H9 (cell line): Measurements from ENCODE around the gene C1orf116. TPM values are rescaled to one million over a fixed set of nuclear protein-coding genes. Genes with fewer than 3 reads are reported as not detected.

Source experiments
- DNase-seq: peaks from one replicate; pipeline ENCODE4 v3.0.0-alpha.2; 2017
- H2AFZ ChIP-seq: one replicate; pipeline ENCODE4 v1.6.1; 2013; ENCODE audit warnings: mild to moderate bottlenecking, low read length, control low read depth, moderate library complexity
- H2AK5ac ChIP-seq: 2 replicates; pipeline ENCODE4 v1.6.1; 2013; ENCODE audit warnings: low read length, control low read depth, mixed read lengths; ENCODE audit not compliant: insufficient read length
- H2BK120ac ChIP-seq: one replicate; pipeline ENCODE4 v1.6.1; 2013; ENCODE audit warnings: low read depth, mild to moderate bottlenecking, low read length, control low read depth, inconsistent platforms; ENCODE audit not compliant: poor library complexity, severe bottlenecking
- H2BK12ac ChIP-seq: 2 replicates; pipeline ENCODE4 v1.6.1; 2013; ENCODE audit warnings: low read length, control low read depth, mixed read lengths, low read depth; ENCODE audit not compliant: insufficient read length
- H2BK15ac ChIP-seq: 2 replicates; pipeline ENCODE4 v1.6.1; 2013; ENCODE audit warnings: low read depth, low read length, control low read depth
- H2BK20ac ChIP-seq: one replicate; pipeline ENCODE4 v1.6.1; 2013; ENCODE audit warnings: low read depth, mild to moderate bottlenecking, low read length, control low read depth, inconsistent platforms; ENCODE audit not compliant: poor library complexity, severe bottlenecking
- H2BK5ac ChIP-seq: 2 replicates; pipeline ENCODE4 v1.6.1; 2013; ENCODE audit warnings: low read length, control low read depth, mixed read lengths; ENCODE audit not compliant: insufficient read length
- H3K14ac ChIP-seq: 2 replicates; pipeline ENCODE4 v1.6.1; 2013; ENCODE audit warnings: low read length, control low read depth; ENCODE audit not compliant: insufficient read depth
- H3K18ac ChIP-seq: 2 replicates; pipeline ENCODE4 v1.6.1; 2013; ENCODE audit warnings: low read depth, mild to moderate bottlenecking, mixed read lengths, low read length, control low read depth; ENCODE audit not compliant: insufficient read length
- H3K23ac ChIP-seq: 2 replicates; pipeline ENCODE4 v1.6.1; 2013; ENCODE audit warnings: low read length, control low read depth, mixed read lengths, low read depth; ENCODE audit not compliant: insufficient read length
- H3K23me2 ChIP-seq: 2 replicates; pipeline ENCODE4 v1.6.1; 2013; ENCODE audit warnings: low read depth, mild to moderate bottlenecking, mixed read lengths, low read length, control low read depth; ENCODE audit not compliant: insufficient read length, poor library complexity, severe bottlenecking
- H3K27ac ChIP-seq: 2 replicates; pipeline ENCODE4 v1.5.1; 2013; ENCODE audit warnings: low read length, control low read depth, mixed read lengths, low read depth; ENCODE audit not compliant: insufficient read length
- H3K27me3 ChIP-seq: 2 replicates; pipeline ENCODE4 v1.6.1; 2013; ENCODE audit warnings: low read length, control low read depth, inconsistent platforms; ENCODE audit not compliant: insufficient read depth
- H3K4ac ChIP-seq: 2 replicates; pipeline ENCODE4 v1.6.1; 2013; ENCODE audit warnings: low read depth, mild to moderate bottlenecking, control low read depth, inconsistent platforms, low read length, moderate library complexity
- H3K4me1 ChIP-seq: 2 replicates; pipeline ENCODE4 v1.6.1; 2013; ENCODE audit warnings: low read length, control low read depth, inconsistent platforms; ENCODE audit not compliant: insufficient read depth
- H3K4me2 ChIP-seq: 2 replicates; pipeline ENCODE4 v1.6.1; 2013; ENCODE audit warnings: low read length, control low read depth, mixed read lengths; ENCODE audit not compliant: insufficient read length, insufficient read depth
- H3K56ac ChIP-seq: 2 replicates; pipeline ENCODE4 v1.6.1; 2013; ENCODE audit warnings: low read depth, mild to moderate bottlenecking, mixed read lengths, low read length, control low read depth; ENCODE audit not compliant: insufficient read length
- H3K79me1 ChIP-seq: 2 replicates; pipeline ENCODE4 v1.6.1; 2013; ENCODE audit warnings: low read depth, mild to moderate bottlenecking, moderate library complexity, low read length, control low read depth, inconsistent platforms; ENCODE audit not compliant: insufficient read depth, poor library complexity, severe bottlenecking
- H3K79me2 ChIP-seq: 2 replicates; pipeline ENCODE4 v1.6.1; 2013; ENCODE audit warnings: low read length, control low read depth, inconsistent platforms; ENCODE audit not compliant: insufficient read depth
- H3K9ac ChIP-seq: 2 replicates; pipeline ENCODE4 v1.6.1; 2013; ENCODE audit warnings: low read length, control low read depth, mixed read lengths; ENCODE audit not compliant: insufficient read length; ENCODE audit errors: extremely low read depth
- H3K9me3 ChIP-seq: one replicate; pipeline ENCODE4 v1.6.1; 2013; ENCODE audit warnings: low read depth, low read length, inconsistent platforms; ENCODE audit not compliant: control insufficient read depth
- H3T11ph ChIP-seq: one replicate; pipeline ENCODE4 v1.6.1; 2013; ENCODE audit warnings: mild to moderate bottlenecking, low read length, control low read depth, inconsistent platforms
- H4K20me1 ChIP-seq: one replicate; pipeline ENCODE4 v1.6.1; 2013; ENCODE audit not compliant: control insufficient read depth, insufficient read length, insufficient read depth
- H4K5ac ChIP-seq: 2 replicates; pipeline ENCODE4 v1.6.1; 2013; ENCODE audit warnings: low read depth, mild to moderate bottlenecking, mixed read lengths, low read length, control low read depth; ENCODE audit not compliant: insufficient read length
- H4K8ac ChIP-seq: replicated peaks from 2 replicates; pipeline ENCODE4 v1.6.1; 2013; ENCODE audit warnings: low read length, control low read depth, mixed read lengths, low read depth; ENCODE audit not compliant: insufficient read length
- H4K91ac ChIP-seq: 2 replicates; pipeline ENCODE4 v1.6.1; 2013; ENCODE audit warnings: low read depth, mild to moderate bottlenecking, moderate library complexity, mixed read lengths, low read length, control low read depth; ENCODE audit not compliant: insufficient read length
- H3K27ac Mint-ChIP-seq, 3 experiments: 2 replicates in 2 of 3; 3 replicates in 1 of 3; pipeline ENCODE4 v1.8.0; 2020 to 2021; ENCODE audit warnings: mixed read lengths in 3 of 3, mild to moderate bottlenecking in 1 of 3, moderate library complexity in 1 of 3
- H3K27me3 Mint-ChIP-seq: 2 replicates; pipeline ENCODE4 v1.8.0; 2021; ENCODE audit warnings: low read depth, mild to moderate bottlenecking, moderate library complexity, mixed read lengths
- H3K36me3 Mint-ChIP-seq, 3 experiments: 2 replicates in 2 of 3; 3 replicates in 1 of 3; pipeline ENCODE4 v1.8.0; 2020 to 2021; ENCODE audit warnings: low read depth in 3 of 3, mixed read lengths in 3 of 3; ENCODE audit not compliant: insufficient read depth in 1 of 3
- H3K4me1 Mint-ChIP-seq, 2 experiments: 2 replicates each; pipeline ENCODE4 v1.8.0; 2020; ENCODE audit warnings: mixed read lengths in 2 of 2
- H3K4me3 Mint-ChIP-seq, 2 experiments: 2 replicates in 1 of 2; 3 replicates in 1 of 2; pipeline ENCODE4 v1.8.0; 2020 to 2021; ENCODE audit warnings: mild to moderate bottlenecking in 2 of 2, mixed read lengths in 2 of 2, moderate library complexity in 1 of 2
- H3K9me3 Mint-ChIP-seq, 2 experiments: 2 replicates in 1 of 2; 3 replicates in 1 of 2; pipeline ENCODE4 v1.8.0; 2020; ENCODE audit warnings: mild to moderate bottlenecking in 2 of 2, mixed read lengths in 2 of 2, moderate library complexity in 1 of 2
- CTCF ChIP-seq: fragments of 200-600 bp; sonication (generic); conservative IDR thresholded peaks from 3 replicates; pipeline ENCODE4 v1.8.0; 2021; ENCODE audit warnings: antibody characterized with exemption, mild to moderate bottlenecking
- WGBS: extraction: QIAGEN DNeasy Blood & Tissue Kit; methylation state at CpG from one replicate; pipeline ENCODE4 v1.1.7; 2013; ENCODE audit warnings: missing lambda C conversion rate, low lambda C conversion rate, mixed read lengths; ENCODE audit not compliant: insufficient read length; ENCODE audit errors: extremely low coverage; 5-methylcytosine and 5-hydroxymethylcytosine counted together
- total RNA-seq: library from RNA; stranded (reverse); gene quantifications from 2 replicates; pipeline ENCODE4 v1.2.1, GENCODE V29; 2021

The C1orf116 gene
- total RNA-seq, 1 experiment from 2014 or later, result 0.48 TPM

GRCh38 chr1:207035877-207036551 lies 3.5 kb upstream of the C1orf116 start:
- no peak for TF ChIP-seq CTCF
- Mint-ChIP-seq H3K36me3 (no peaks in the 10 kb centered on the region), H3K27ac (no peak overlapping the region), H3K27me3 (no peaks in the 10 kb centered on the region), H3K4me3 (no peak overlapping the region), H3K9me3 (no peaks in the 10 kb centered on the region), H3K4me1 (peaks cover 29 to 32% of the 10 kb centered on the region in 2 experiments)
- H3K9me3 ChIP-seq, result no peaks in the 10 kb centered on the region
- no peak overlapping the region for H3T11ph ChIP-seq
- H3K9ac ChIP-seq, result no peak overlapping the region
- H3K14ac ChIP-seq, result no peak overlapping the region
- H2BK15ac ChIP-seq, result no peak overlapping the region
- H3K4me2 ChIP-seq, result no peak overlapping the region
- peaks cover 9% of the 10 kb centered on the region for H3K4me1 ChIP-seq
- H3K18ac ChIP-seq, result no peak overlapping the region
- no peak overlapping the region for H2AFZ ChIP-seq
- H2BK5ac ChIP-seq, result no peak overlapping the region
- no CpG with 5 or more reads among the region's 4 CpGs for WGBS
- no peak overlapping the region for H2BK20ac ChIP-seq
- no peak overlapping the region for H2BK12ac ChIP-seq
- no peaks in the 10 kb centered on the region; the same call in 1 of the 2 replicates for H3K79me2 ChIP-seq
- H4K5ac ChIP-seq, result no peak overlapping the region
- no peak overlapping the region for H4K8ac ChIP-seq
- H3K56ac ChIP-seq, result no peak overlapping the region
- no peak overlapping the region for H3K23ac ChIP-seq
- H4K91ac ChIP-seq, result no peak overlapping the region
- no peaks in the 10 kb centered on the region for H3K23me2 ChIP-seq
- DNase-seq, result no peak
- H3K79me1 ChIP-seq, result no peaks in the 10 kb centered on the region
- H4K20me1 ChIP-seq, result no peaks in the 10 kb centered on the region
- no peak overlapping the region for H2AK5ac ChIP-seq
- H3K27me3 ChIP-seq, result no peaks in the 10 kb centered on the region
- H3K27ac ChIP-seq, result no peak overlapping the region
- H2BK120ac ChIP-seq, result no peak overlapping the region
- H3K4ac ChIP-seq, result no peak overlapping the region
